GM18511 (cell line): ENCODE data around the gene HES1.

Experiments used
- ATAC-seq: cut with Tn5 transposase; IDR thresholded peaks from one replicate; pipeline ENCODE4 v1.9.1; 2021; ENCODE audit warnings: mild to moderate bottlenecking, moderate library complexity; ENCODE audit not compliant: unreplicated experiment

HES1 gene

GRCh38 chr3:194101592-194102432 is 34.1 kb upstream of the HES1 start:
- ATAC-seq, result peak; percentile 33

GRCh38 chr3:194102436-194102835 is 33.5 kb upstream of the HES1 start:
- ATAC-seq, result no peak

- ATAC-seq, result no peak
Measured at GRCh38 chr3:194103505-194103904, 32.4 kb upstream of the HES1 start.

GRCh38 chr3:194103983-194104751 is 31.8 kb upstream of the HES1 start:
- peak; percentile 27 for ATAC-seq

- no peak for ATAC-seq
Measured at GRCh38 chr3:194105292-194105691, 30.7 kb upstream of the HES1 start.

- no peak for ATAC-seq
Measured at GRCh38 chr3:194107107-194107506, 28.8 kb upstream of the HES1 start.

GRCh38 chr3:194109192-194109863 is 26.6 kb upstream of the HES1 start:
- no peak for ATAC-seq

- ATAC-seq, result no peak
Measured at GRCh38 chr3:194110483-194110882, 25.5 kb upstream of the HES1 start.

GRCh38 chr3:194111336-194111735 is 24.6 kb upstream of the HES1 start:
- no peak for ATAC-seq

GRCh38 chr3:194112120-194113106 is 23.5 kb upstream of the HES1 start:
- ATAC-seq, result no peak

- no peak for ATAC-seq
Measured at GRCh38 chr3:194114123-194114522, 21.8 kb upstream of the HES1 start.

- no peak for ATAC-seq
Measured at GRCh38 chr3:194117104-194117845, 18.7 kb upstream of the HES1 start.

GRCh38 chr3:194118920-194119319 is 17.0 kb upstream of the HES1 start:
- no peak for ATAC-seq

- ATAC-seq, result no peak
Measured at GRCh38 chr3:194119831-194120590, 15.9 kb upstream of the HES1 start.

- ATAC-seq, result no peak
Measured at GRCh38 chr3:194120789-194121770, 14.9 kb upstream of the HES1 start.

GRCh38 chr3:194121891-194122631 is 13.9 kb upstream of the HES1 start:
- no peak for ATAC-seq

GRCh38 chr3:194123726-194124125 is 12.2 kb upstream of the HES1 start:
- no peak for ATAC-seq
